ENCODE data around the gene FIGN. TPM values are rescaled to one million over a fixed set of nuclear protein-coding genes. Genes with fewer than 3 reads are reported as not detected.

Gene FIGN
- total and polyA plus RNA-seq, 9 of the 15 experiments (the other 6 are each of a cell fraction or from before 2014, with no cell fraction given): 0.02 TPM; not detected in 8

DNA sequence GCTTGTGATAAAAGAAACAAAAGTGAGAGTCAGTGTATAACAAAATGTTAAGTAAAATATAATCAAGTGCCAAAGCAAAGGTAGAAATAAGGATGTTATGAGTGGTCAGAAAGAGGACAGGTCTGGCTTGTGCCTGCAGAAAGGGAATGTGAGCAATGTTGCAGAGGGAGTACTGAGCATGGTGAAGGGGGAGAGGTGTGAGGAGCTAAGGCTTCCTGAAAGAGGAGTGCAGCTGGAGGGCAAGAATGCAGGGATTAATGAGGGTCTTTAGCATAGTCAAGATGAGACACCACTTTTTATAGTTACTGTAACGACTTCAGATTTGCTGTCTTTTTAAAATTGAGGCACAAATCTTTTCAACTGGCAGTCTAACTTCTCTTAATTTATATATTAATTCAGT is 22.0 kb upstream of the FIGN start:
- ChIA-PET POLR2A (no interaction called here), CTCF (ENCODE audit: low intra/inter-chr PET ratio) (no interaction called here)
- no peaks in the 10 kb centered on the region for H3K27me3 ChIP-seq (ENCODE audit: control insufficient read depth in 2 of 2, insufficient read depth in 2 of 2, low read length in 2 of 2)
- intact Hi-C loops (cut with micrococcal nuclease): no loop called here
- no peaks in the 10 kb centered on the region for H3K79me2 ChIP-seq (ENCODE audit: control insufficient read depth, insufficient read depth, low read length)
- H2AFZ ChIP-seq (ENCODE audit: low read depth, low read length): no peak overlapping the region
- no peaks in the 10 kb centered on the region for H3K36me3 ChIP-seq (ENCODE audit: control insufficient read depth, insufficient read depth, low read length)
- DNase-seq (ENCODE audit: extremely low read depth in 1 of 4, low spot score in 3 of 4) (no peak), ATAC-seq (no peak), FAIRE-seq (no peak)
- no peaks in the 10 kb centered on the region for H4K20me1 ChIP-seq (replicated peaks; ENCODE audit: control insufficient read depth, insufficient read depth, low read length)
- no peak overlapping the region for H3K27ac ChIP-seq (ENCODE audit: extremely low read depth, low read depth, low read length)
- no TSS peak for BruUV-seq (replicated peaks)
- no peak overlapping the region for H3K9ac ChIP-seq (ENCODE audit: insufficient read depth in 1 of 2, low read depth in 2 of 2, low read length in 2 of 2)
- no peak overlapping the region for H3K4me2 ChIP-seq (ENCODE audit: insufficient read depth, low read length)
- H3K4me1 ChIP-seq (replicated peaks in 1 of 2; ENCODE audit: control insufficient read depth in 2 of 2, insufficient read depth in 2 of 2, low read length in 2 of 2): no peaks in the 10 kb centered on the region
- TF ChIP-seq, protein P1, sequence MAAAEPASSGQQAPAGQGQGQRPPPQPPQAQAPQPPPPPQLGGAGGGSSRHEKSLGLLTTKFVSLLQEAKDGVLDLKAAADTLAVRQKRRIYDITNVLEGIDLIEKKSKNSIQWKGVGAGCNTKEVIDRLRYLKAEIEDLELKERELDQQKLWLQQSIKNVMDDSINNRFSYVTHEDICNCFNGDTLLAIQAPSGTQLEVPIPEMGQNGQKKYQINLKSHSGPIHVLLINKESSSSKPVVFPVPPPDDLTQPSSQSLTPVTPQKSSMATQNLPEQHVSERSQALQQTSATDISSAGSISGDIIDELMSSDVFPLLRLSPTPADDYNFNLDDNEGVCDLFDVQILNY (CRISPR knock-in tag; IDR thresholded peaks at IDR 0.05): no peak
- no peak for TF ChIP-seq RCOR1 (IDR thresholded peaks at IDR 0.05; ENCODE audit: borderline replicate concordance in 1 of 2, low read depth in 2 of 2, low read length in 2 of 2)
- no peak for TF ChIP-seq NCOR1 (IDR thresholded peaks at IDR 0.05)
- TF ChIP-seq, protein P2, sequence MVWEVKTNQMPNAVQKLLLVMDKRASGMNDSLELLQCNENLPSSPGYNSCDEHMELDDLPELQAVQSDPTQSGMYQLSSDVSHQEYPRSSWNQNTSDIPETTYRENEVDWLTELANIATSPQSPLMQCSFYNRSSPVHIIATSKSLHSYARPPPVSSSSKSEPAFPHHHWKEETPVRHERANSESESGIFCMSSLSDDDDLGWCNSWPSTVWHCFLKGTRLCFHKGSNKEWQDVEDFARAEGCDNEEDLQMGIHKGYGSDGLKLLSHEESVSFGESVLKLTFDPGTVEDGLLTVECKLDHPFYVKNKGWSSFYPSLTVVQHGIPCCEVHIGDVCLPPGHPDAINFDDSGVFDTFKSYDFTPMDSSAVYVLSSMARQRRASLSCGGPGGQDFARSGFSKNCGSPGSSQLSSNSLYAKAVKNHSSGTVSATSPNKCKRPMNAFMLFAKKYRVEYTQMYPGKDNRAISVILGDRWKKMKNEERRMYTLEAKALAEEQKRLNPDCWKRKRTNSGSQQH (CRISPR knock-in tag; IDR thresholded peaks at IDR 0.05): no peak
- H3K4me3 ChIP-seq: no peak overlapping the region
- H3K9me1 ChIP-seq (ENCODE audit: control insufficient read depth, insufficient read depth, low read length): no peaks in the 10 kb centered on the region
- H3K9me3 ChIP-seq (replicated peaks; ENCODE audit: control insufficient read depth, insufficient read depth, low read depth, low read length): no peaks in the 10 kb centered on the region
- in situ Hi-C loops (cut with MboI): no loop called here
- 0% methylated on average over 1 of the region's 1 CpG for WGBS (ENCODE audit: insufficient coverage, low coverage, missing lambda C conversion rate)

Data from K562 (cell line).